NCI-H510A treated with DMSO at 0.1 percent for 48 hours (cell line): ENCODE results near the gene PDGFRA.

Experiments
- DNase-seq: peaks from one replicate; lab custom pipeline; 2025; lab: John Stamatoyannopoulos, UW

Gene PDGFRA

GRCh38 chr4:54228961-54229501 is at the start of gene PDGFRA:
Gene PDGFRA, plus strand, starts transcription at chr4:54229293. Its CDS starts 29,476 bp downstream, at chr4:54258769.
- DNase-seq: no peak

- no peak for DNase-seq
These were observed 44.5 kb upstream of the PDGFRA start for GRCh38 chr4:54184581-54184980.

GRCh38 chr4:54185044-54185780 is 43.9 kb upstream of the PDGFRA start:
- no peak for DNase-seq

GRCh38 chr4:54185866-54186265 is 43.2 kb upstream of the PDGFRA start:
- DNase-seq: no peak

- no peak for DNase-seq
These were observed 42.7 kb upstream of the PDGFRA start for GRCh38 chr4:54186371-54186770.

GRCh38 chr4:54187148-54187547 is 41.9 kb upstream of the PDGFRA start:
- no peak for DNase-seq

- no peak for DNase-seq
These were observed 40.0 kb upstream of the PDGFRA start for GRCh38 chr4:54189140-54189539.

- DNase-seq: no peak
These were observed 36.3 kb upstream of the PDGFRA start for GRCh38 chr4:54192811-54193210.

- DNase-seq: no peak
These were observed 31.2 kb upstream of the PDGFRA start for GRCh38 chr4:54197926-54198325.

- no peak for DNase-seq
These were observed 29.2 kb upstream of the PDGFRA start for GRCh38 chr4:54199919-54200318.

GRCh38 chr4:54209617-54210016 is 19.5 kb upstream of the PDGFRA start:
- DNase-seq: no peak

GRCh38 chr4:54213001-54213400 is 16.1 kb upstream of the PDGFRA start:
- no peak for DNase-seq

GRCh38 chr4:54213761-54214160 is 15.3 kb upstream of the PDGFRA start:
- no peak for DNase-seq

GRCh38 chr4:54215379-54216077 is 13.6 kb upstream of the PDGFRA start:
- DNase-seq: peak; percentile 89

- peak; percentile 95 for DNase-seq
These were observed 11.2 kb upstream of the PDGFRA start for GRCh38 chr4:54217642-54218495.

- no peak for DNase-seq
These were observed 10.4 kb upstream of the PDGFRA start for GRCh38 chr4:54218736-54219135.

- no peak for DNase-seq
These were observed 4.0 kb upstream of the PDGFRA start for GRCh38 chr4:54224996-54225597.

GRCh38 chr4:54225598-54226403 is 3.3 kb upstream of the PDGFRA start:
- no peak for DNase-seq

GRCh38 chr4:54226404-54227255 is 2.5 kb upstream of the PDGFRA start:
- no peak for DNase-seq
